GM18868 (cell line): ENCODE measurements around the gene IL1F10.

ENCODE experiments used
- ATAC-seq: cut with Tn5 transposase; IDR thresholded peaks from one replicate; pipeline ENCODE4 v1.9.1; 2021; ENCODE audit warnings: mild to moderate bottlenecking, moderate library complexity; ENCODE audit not compliant: unreplicated experiment

The IL1F10 gene, protein sequence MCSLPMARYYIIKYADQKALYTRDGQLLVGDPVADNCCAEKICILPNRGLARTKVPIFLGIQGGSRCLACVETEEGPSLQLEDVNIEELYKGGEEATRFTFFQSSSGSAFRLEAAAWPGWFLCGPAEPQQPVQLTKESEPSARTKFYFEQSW

GRCh38 chr2:113067681-113068080 lies at the start of gene IL1F10:
TSS of gene IL1F10 (plus strand) at chr2:113067970. CDS start at chr2:113072739, 4,769 bp downstream.
- ATAC-seq: no peak

DNA sequence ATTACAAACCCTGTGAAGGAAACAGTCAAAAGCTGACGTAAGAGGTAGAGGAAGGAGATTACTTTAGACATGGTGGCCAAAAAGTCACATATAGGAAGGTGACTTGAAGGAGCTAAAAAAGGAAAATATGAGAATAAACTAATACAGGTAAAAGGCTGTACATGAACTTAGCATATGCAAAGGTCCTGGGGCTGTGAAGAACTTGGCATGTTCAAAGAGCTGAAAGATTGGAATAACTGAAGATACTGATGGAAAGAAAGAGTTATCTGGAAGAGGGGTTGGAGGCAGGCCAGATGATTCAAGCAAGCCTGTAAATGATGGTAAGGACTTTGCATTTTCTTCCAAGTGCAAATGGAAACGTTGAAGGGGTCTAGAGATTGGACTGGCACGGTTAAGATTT lies 49.3 kb upstream of the IL1F10 start:
- no peak for ATAC-seq

- no peak for ATAC-seq
Observed at GRCh38 chr2:113021312-113021711, 46.5 kb upstream of the IL1F10 start.

DNA sequence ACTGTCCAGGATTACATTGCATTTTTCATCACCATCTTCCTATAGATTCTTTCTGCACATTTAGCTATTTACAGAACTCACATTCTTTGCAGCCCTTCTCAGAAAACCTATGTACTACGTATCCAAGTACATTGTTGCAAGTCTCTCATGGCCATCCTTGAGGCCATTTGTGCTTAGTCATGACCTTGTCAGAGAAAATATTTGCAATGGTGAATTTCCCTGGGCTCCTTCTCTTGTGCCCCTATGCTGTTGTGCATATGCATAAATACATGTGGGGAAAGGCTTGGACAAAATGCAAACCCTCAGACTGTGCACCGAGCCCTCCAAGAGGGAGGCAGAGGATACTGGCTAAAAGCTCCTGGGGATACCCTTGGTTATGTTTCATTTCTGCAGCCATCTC lies 43.0 kb upstream of the IL1F10 start:
- no peak for ATAC-seq

GRCh38 chr2:113025737-113026136 lies 42.0 kb upstream of the IL1F10 start:
- no peak for ATAC-seq

DNA sequence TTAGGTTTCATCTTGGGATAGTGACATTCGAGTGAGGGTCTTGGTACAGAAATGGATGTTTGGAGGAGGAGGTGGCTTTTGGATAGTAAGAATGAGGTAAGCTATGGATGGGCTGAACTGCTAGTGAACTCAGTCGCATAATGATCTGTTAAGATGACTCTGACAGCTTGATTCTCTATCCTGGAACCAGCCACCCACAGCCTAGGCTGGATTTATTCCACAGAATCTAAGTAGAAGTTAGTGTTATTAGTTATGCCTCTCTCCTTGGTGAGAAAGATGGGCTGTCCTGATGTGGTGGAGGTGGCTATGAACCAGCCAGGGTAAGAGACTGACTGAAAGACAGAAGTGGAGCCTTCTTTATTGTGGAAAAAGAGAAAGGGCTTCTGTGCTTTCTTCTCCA lies 40.1 kb upstream of the IL1F10 start:
- no peak for ATAC-seq

- no peak for ATAC-seq
Observed at GRCh38 chr2:113028112-113028511, 39.7 kb upstream of the IL1F10 start.

DNA sequence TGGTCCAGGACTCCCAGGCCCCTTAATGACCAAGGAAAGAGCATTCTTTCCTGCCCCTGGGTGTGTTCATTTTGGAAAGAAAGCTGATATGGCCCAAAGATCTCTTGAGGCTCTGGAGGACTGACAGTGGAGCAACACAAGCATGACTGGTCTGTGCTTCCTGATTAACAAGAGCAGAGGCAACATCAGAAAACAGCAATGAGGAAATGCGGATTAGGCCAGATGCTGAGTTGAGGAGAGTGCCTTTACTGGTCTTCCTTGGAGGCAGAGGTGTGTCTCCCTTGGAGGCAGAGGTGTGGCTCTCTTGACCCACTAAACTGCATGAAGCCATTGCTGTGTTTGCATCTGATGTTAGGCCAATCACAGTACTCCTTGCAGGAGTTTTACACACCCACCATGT lies 35.0 kb upstream of the IL1F10 start:
- no peak for ATAC-seq

- ATAC-seq: no peak
Observed at GRCh38 chr2:113034016-113034415, 33.8 kb upstream of the IL1F10 start.

- no peak for ATAC-seq
Observed at GRCh38 chr2:113036763-113037162, 31.0 kb upstream of the IL1F10 start.

DNA sequence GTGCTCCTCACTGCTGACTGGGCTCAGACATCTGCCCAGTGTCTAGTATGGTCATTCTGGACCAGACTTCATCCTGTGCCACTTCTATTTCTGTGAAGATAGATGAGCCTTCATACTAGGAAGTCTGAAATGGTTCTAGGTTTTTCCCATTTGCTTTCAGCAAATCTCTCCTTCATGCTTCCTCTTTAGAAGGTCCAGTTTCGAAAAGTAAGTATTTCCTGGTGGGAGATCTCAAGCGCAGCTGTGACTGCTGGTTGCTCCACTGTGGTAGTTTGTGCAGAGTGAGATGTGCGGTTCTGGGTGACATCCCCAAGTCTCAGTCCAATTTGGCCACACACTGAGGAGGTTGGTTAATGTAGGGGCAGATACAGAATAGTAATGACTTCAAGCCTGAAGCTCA lies 29.5 kb upstream of the IL1F10 start:
- no peak for ATAC-seq

DNA sequence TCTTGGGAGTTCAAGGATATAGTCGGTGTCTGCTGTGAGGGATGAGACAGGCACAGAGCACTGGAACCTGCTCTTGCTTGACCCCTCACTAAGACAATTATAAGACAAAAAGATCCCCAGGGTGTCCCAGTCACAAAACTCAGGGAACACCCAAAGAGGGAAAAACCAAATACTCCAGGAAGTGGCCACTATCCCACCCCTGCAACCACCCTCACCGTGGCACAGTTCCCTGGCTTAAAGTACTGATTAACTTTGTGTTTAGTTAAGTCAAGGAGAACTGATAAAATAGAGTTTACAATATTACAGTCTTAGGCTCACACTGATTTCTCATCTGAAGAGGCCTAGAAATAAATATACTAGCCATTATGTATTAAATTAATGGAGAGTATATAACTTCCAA lies 28.6 kb upstream of the IL1F10 start:
- ATAC-seq: no peak

DNA sequence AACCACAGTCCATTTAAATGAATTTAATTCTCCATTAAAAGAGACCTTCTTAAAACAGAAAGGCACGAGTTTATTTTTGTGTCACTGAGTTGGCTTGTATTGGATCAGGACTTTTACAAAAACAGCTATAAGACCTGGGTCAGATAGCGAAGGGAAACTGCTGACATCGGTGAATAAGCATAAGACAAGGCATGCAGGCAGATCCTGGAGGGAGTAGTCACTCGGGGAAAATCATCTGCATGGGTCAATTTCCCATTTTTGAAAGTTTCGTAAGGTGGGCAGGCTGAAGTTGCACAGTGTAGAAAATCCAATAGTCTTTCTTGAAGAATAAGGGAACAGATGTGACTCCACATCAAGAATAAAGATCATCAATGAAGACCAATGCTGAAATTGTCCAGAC lies 28.1 kb upstream of the IL1F10 start:
- no peak for ATAC-seq

GRCh38 chr2:113041871-113042270 lies 25.9 kb upstream of the IL1F10 start:
- ATAC-seq: no peak

- no peak for ATAC-seq
Observed at GRCh38 chr2:113046465-113046864, 21.3 kb upstream of the IL1F10 start.

DNA sequence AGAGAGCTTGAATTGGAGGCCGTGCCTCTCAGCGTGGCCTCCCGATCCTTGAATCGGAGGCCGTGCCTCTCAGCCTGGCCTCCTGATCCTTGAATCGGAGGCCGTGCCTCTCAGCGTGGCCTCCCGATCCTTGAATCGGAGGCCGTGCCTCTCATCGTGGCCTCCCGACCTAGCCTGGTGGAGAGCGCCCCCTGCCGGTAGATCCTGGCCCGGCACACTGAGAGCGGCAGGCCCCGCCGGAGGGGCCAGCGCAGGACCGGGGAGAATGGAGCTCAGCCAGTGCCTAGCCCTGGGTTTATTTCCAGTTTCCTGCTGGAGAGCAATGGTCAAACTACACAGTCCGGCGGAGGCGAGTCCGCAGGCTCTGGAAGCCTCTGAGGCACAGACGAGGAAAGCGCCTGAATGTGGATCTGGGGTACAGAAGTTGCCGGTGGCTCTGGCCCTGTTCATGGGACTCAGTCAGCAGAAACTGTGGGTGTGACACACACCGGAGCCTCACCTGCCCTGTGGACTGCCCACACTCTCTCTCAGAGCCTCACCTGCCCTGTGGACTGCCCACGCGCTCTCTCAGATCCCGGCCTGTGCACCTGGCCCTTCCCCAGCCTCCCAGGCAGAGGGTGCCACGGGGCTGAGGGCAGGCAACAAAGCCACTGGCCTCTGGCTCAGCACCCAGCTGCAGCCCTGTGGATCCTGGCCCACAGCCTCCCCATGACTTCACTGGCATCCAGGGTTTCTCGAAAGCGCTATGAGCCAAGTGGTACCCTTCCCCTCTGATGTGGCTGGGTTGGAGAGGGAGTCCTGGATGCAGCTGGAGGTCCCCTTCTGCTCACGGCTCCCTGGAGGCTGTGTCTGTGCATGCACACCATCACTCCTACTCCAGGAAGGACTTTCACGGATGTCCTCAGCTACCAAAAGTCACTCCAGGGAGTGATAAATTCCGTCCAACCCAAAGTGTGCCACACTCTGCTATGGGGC lies 16.6 kb upstream of the IL1F10 start:
- no peak for ATAC-seq

DNA sequence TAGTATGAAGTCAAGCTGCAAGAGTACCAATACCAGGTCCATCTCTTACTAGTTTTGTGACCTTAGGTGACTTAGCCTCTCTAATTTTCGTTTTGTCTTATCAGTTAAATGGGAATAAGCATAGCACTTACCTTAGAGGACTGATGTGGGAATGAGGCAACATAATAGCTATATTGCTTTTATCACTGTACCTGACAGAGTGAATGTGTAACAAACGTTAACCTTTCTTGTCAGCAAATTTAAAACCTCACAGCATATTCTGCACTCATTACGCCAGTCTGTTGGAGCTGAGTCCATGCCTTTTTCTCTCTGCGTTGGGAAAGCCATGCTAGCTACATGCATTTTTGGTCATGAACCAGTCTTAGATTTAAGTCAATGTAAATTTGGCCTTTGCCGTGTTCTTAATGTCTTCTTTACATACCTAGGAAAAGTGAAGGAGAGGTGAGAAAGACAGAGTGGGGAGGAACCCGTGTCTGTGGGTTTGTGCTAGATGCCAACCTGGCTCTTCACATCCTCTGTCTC lies 15.3 kb upstream of the IL1F10 start, which contains the start of gene IL36B:
TSS of gene IL36B (minus strand) at position 472 of the 522 bp plus-strand sequence.
- no peak for ATAC-seq

- ATAC-seq: no peak
Observed at GRCh38 chr2:113053666-113054065, 14.1 kb upstream of the IL1F10 start.

DNA sequence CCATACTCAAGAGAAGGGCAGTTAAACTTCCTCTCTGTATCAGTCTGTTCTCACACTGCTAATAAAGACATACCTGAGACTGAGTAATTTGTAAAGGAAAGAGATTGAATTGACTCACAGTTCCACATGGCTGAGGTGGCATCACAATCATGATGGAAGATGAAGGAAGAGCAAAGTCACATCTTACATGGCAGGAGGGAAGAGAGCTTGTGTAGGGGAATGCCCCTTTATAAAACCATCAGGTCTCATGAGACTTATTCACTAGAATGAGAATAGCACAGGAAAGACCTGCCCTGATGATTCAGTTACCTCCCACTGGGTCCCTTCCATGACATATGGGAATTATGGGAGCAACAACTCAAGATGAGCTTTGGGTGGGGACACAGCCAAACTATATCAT lies 13.7 kb upstream of the IL1F10 start:
- ATAC-seq: no peak

DNA sequence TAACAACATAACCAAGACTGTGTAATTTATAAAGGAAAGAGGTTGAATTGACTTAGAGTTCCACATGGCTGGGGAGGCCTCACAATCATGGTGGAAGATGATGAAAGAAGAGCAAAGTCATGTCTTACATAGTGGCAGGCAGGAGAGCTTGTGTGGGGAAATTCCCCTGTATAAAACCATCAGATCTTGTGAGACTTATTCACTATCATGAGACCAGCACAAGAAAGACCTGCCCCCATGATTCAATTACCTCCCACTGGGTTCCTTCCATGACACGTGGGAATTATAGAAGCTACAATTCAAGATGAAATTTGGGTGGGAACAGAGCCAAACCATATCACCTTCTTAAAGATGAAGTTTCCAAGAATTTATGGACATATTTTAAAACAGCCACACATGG lies 11.2 kb upstream of the IL1F10 start:
- ATAC-seq: no peak

DNA sequence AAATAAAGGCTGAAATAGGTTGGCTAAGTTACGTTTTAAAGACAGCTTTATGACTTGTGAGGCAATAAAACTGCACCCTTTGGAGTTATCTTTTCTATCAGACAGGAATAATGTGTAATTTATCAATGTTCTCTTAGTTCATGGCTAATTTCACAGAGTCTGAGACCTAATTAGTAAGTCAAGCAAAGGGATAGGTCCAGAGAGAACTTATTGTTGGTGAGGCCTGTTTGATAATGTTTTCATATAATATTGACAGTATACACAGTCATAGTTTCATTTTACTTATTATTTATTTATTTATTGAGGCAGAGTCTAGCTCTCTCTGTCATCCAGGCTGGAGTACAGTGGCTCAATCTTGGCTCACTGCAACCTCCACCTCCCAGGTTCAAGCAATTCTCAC lies 10.7 kb upstream of the IL1F10 start:
- no peak for ATAC-seq

GRCh38 chr2:113058411-113058994 lies 9.3 kb upstream of the IL1F10 start:
- ATAC-seq: no peak
